ENCODE data around the gene DCLK1. TPM values are rescaled to one million over a fixed set of nuclear protein-coding genes. Genes with fewer than 3 reads are reported as not detected.

DCLK1 gene
- total RNA-seq, 1 donor from 2014 or later, result 2.2 TPM

DNA sequence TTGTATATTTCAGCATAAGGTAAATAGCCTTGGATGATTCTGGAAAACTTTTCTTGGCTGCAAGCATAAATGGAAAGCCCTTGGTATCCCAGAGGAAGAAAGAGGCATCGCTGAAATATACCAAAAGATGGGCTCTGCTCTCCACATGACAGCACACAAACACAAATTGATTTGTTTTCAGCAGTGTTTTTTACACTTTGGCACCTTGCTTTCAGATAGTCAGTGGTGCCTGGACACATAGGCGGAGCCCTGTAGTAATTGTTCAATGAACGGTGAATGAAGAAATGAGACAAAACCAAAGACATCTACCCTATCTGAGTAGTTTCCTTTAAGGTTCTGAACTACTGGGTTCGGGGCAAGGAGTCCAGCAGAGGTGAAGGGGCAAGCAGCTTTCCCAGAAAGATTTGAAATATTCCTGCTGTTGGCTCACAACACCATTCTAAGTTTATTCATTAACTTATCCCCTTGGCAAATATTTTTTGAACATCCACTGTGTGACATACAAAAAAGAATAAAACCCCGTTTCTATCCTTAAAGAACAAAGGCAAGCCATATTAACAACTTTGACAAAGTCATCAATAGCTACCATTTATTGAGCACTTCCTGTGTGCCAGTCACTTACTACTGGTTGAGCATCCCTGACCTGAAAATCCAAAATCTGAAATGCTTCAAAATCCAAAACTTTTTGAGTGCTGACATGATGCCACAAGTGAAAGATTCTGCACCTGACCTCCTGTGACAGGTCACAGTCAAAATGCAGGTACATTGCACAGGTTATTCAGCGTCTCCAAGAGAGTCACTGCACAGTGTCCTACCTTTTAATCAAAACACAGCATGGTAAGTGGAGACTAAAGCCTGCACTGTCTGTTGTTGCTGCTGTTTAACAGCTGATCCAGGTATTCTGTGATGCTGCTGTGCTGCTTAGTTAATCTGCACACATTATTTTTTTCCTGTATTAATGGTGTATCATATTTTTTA is 238.1 kb downstream of the DCLK1 start:
- no peak for DNase-seq (ENCODE audit: low read depth)
- no peak overlapping the region for H3K4me3 ChIP-seq (ENCODE audit: low read depth, low read length)
- TF ChIP-seq, protein P1, sequence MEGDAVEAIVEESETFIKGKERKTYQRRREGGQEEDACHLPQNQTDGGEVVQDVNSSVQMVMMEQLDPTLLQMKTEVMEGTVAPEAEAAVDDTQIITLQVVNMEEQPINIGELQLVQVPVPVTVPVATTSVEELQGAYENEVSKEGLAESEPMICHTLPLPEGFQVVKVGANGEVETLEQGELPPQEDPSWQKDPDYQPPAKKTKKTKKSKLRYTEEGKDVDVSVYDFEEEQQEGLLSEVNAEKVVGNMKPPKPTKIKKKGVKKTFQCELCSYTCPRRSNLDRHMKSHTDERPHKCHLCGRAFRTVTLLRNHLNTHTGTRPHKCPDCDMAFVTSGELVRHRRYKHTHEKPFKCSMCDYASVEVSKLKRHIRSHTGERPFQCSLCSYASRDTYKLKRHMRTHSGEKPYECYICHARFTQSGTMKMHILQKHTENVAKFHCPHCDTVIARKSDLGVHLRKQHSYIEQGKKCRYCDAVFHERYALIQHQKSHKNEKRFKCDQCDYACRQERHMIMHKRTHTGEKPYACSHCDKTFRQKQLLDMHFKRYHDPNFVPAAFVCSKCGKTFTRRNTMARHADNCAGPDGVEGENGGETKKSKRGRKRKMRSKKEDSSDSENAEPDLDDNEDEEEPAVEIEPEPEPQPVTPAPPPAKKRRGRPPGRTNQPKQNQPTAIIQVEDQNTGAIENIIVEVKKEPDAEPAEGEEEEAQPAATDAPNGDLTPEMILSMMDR (conservative IDR thresholded peaks at IDR 0.05; ENCODE audit: low read depth, low read length), result no peak

DNA sequence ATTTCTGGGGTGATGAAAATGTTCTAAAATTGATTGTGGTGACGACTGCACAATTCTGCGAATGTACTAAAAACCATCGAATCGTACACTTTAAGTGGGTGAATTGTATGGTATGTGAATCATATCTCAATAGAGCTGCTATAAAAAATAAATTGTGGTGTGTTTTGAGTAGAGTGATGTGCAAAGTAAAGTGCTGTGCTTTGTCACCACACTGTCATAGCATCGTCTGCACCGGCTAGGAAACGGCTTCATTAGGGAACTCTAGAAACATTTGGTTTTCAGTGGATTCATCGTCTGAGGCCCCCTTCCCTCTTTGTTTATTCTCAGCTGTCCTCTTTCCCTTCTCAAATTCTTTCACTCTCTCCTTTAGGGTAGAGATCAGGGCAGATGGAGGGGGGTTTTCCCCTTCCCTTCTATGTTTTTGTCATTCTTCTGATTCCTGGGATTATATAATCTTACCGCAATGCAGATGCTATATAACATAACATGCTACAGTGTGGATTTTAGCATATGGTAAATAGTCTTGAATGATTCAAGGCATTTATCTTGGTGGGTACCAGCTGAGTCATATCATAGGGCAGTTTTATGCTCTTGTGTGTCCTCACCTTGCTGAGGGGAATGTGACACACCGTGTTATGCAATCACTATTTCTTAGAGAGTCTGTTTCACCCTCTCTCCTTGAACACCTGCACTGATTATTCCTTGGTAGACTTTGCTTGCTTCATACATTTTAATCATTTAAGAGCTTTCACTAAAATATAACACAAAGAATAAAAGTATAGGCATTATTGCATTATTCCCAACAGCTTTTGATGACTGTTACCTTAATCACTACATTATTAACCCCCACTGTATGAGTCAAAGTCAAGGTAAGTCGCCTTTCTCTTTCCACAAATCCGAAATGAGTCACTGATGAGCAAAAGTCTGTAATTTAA is 239.4 kb downstream of the DCLK1 start:
- no peak overlapping the region for H3K4me3 ChIP-seq (ENCODE audit: low read depth, low read length)
- TF ChIP-seq, protein P1 (conservative IDR thresholded peaks at IDR 0.05; ENCODE audit: low read depth, low read length), result no peak
- DNase-seq (ENCODE audit: low read depth), result peak; percentile 44

DNA sequence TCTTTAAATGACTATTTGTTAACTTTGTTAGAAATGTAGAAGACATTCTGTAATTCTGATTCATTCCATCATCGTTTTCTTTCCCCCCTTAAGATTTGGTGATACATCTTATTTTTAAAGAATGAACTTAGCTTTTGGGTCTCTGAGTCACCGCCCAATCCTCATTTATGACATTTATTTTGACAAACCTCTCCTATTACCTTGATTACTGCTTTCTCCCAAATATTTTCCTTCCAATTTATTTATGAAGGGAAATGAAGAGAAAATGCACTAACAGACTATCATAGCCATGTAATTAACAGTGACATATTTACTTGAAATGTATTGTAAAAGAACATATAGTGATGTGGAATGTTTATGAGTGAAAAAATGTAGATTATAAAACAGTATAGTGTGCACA is 241.6 kb downstream of the DCLK1 start:
- TF ChIP-seq, protein P1 (conservative IDR thresholded peaks at IDR 0.05; ENCODE audit: low read depth, low read length), result no peak
- no peak for DNase-seq (ENCODE audit: low read depth)
- no peak overlapping the region for H3K4me3 ChIP-seq (ENCODE audit: low read depth, low read length)

DNA sequence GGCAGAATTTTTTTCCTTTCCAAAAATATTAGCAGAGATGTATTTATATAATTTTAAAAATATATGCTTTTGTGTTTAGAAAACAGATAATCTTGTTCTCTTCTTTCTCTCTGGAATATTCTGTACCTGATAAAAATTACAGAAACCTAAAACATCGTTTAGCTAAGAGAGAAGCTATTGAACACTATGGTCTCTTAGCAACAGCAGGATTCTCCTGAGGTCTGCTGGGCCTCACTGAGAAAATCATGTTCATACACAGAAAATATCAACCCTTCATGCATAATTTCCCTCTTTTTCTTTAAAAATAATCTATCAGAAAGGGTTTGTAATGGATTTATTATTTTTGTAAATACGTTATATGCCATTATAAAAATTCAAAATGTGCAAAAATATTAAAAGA is 242.2 kb downstream of the DCLK1 start:
- H3K4me3 ChIP-seq (ENCODE audit: low read depth, low read length), result no peak overlapping the region
- TF ChIP-seq, protein P1 (conservative IDR thresholded peaks at IDR 0.05; ENCODE audit: low read depth, low read length), result no peak
- DNase-seq (ENCODE audit: low read depth), result no peak

DNA sequence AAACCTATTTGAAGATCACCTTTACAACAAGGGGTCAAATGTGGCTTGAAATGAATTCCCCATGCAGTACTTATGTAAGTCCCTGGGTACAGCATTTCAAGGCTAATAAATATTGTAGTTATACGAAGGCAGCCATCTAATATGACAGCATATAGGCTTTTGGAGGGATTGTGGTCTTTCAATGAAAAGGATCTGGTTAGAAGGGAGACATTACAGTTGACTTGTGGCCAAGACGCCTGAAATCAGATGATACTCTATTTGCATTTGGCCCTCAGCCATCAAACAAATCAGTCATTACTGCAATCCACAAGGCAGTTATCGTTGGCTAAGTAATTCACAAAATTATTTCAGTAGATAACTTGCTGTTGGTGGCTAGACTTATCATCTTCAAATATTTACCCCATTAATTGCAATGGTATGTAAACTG is 242.7 kb downstream of the DCLK1 start:
- TF ChIP-seq, protein P1 (conservative IDR thresholded peaks at IDR 0.05; ENCODE audit: low read depth, low read length), result no peak

DNA sequence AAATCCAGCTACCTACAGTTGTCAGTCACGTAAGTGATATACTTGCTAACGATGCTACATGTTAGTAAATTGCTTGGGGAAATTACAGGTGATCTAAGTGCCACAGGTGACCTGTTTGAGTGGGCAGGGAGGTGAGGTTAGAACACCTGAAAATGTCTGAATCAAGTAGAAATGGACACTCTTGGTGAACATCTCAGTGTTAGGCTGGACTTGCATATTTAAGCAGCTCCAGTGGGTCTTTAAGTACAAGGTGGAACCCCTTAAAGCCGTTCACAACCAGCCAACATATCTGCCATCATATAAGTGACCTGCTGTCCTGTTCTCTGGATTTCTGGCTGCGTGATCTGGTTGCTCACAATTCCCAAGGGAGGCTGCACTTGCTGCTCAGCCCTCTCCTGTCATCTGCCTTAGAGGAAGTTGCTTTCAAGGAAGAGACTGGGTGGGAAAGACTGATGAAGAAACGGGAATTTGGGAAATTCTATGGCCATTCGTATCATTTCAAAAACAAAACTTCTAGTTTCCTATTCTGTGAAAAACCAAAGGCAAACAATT is 244.0 kb downstream of the DCLK1 start:
- DNase-seq (ENCODE audit: low read depth), result no peak
- TF ChIP-seq, protein P1 (conservative IDR thresholded peaks at IDR 0.05; ENCODE audit: low read depth, low read length), result no peak
- no peak overlapping the region for H3K4me3 ChIP-seq (ENCODE audit: low read depth, low read length)

More for the DNA sequence above, 242.7 kb downstream of the DCLK1 start:
- no peak overlapping the region for H3K4me3 ChIP-seq (ENCODE audit: low read depth, low read length)
- no peak for DNase-seq (ENCODE audit: low read depth)
